ENCODE measurements around the gene CDH26. TPM values are rescaled to one million over a fixed set of nuclear protein-coding genes. Genes with fewer than 3 reads are reported as not detected.

Gene CDH26
- total and polyA plus RNA-seq, 2 experiments from 2014 or later = not detected

DNA sequence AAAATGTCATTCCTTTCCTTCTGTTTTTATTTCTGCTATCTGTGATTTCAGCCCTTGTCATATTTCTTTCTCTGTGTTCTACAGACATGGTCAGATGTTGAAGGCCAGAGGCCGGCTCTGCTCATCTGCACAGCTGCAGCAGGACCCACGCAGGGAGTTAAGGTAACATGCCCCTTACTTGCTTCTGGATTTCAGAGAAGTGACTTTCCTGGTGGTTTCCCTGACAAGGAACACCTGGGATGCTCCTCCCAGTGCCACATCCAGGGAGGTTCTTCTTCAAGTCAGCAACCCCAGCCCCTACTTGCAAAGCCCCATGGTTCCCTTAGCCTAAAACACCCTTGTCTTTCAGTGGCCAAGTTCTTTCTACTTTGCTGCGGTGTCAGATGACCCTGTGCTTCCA lies 41.3 kb downstream of the CDH26 start:
- Histone ChIP-seq H3K27ac (no peak overlapping the region), H2AFZ (no peak overlapping the region), H3K79me2 (ENCODE audit: insufficient read depth) (no peaks in the 10 kb centered on the region), H3K4me2 (ENCODE audit: unreplicated experiment) (no peak overlapping the region), H3K9me2 (ENCODE audit: insufficient read depth) (no peaks in the 10 kb centered on the region), H3K9me3 (ENCODE audit: low read depth) (no peaks in the 10 kb centered on the region), H3K4me1 (ENCODE audit: insufficient read depth) (no peaks in the 10 kb centered on the region), H3K27me3 (replicated peaks; ENCODE audit: insufficient read depth) (peaks cover 4% of the 10 kb centered on the region; the same call in 1 of the 2 replicates), H3K4me3 (no peak overlapping the region), H3K36me3 (ENCODE audit: low read depth) (no peaks in the 10 kb centered on the region), H3F3A (ENCODE audit: insufficient read depth) (no peaks in the 10 kb centered on the region), H4K20me1 (ENCODE audit: insufficient read depth) (no peaks in the 10 kb centered on the region), H3K9ac (no peak overlapping the region)
- 44 to 55% methylated on average over 3 of the region's 3 CpGs for WGBS, 2 experiments (ENCODE audit: low coverage in 1 of 2, low lambda C conversion rate in 2 of 2, missing lambda C conversion rate in 2 of 2)
- in situ Hi-C loops (cut with MboI) = no loop called here
- DNase-seq = no peak
- no peak for TF ChIP-seq EZH2phosphoT487 (IDR thresholded peaks at IDR 0.05; ENCODE audit: insufficient read depth, low read depth)
- TF ChIP-seq EZH2 (IDR thresholded peaks at IDR 0.05; ENCODE audit: insufficient read depth, poor library complexity, severe bottlenecking) = no peak

DNA sequence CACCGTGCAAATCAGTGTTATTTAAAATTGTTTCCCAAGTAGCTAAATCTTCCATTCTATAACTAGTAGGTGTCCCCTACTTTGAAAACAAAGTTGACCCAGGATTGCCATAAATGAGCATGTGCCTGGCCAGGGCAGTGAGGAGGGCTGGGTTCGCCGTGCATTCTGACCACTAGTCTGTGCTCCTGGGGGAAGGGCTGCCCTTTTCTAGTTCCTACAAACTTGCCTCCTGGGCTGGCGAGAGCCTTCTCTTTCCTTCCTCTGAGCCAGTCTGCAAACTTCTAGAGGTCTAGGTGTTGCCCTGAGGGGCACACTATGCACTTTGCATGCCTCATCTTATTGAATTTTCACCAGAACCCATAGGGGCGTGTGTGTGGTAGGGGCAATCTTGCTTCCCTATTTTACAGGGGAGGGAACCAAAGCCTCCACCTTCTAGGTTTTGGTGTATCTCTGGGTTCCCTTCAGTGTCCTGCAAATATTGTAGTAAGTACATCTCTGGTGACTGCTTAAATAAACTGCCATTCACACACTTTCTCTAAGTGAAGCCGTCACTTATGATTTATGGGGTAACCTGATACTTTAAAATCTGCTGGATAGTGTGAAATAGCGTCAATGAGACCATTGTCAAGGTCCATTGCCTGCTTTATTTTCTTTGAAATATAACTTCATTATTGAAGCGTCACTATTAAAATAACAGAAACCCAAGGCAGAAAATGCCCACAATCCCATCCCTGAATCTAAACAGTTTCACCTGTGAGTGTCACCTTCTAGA lies 42.2 kb downstream of the CDH26 start:
- no peak overlapping the region for H3K9ac ChIP-seq
- no peaks in the 10 kb centered on the region for H3K9me3 ChIP-seq (ENCODE audit: low read depth)
- no peaks in the 10 kb centered on the region for H3K9me2 ChIP-seq (ENCODE audit: insufficient read depth)
- no peak overlapping the region for H3K27ac ChIP-seq
- H3K4me3 ChIP-seq = no peak overlapping the region
- WGBS, 2 experiments (ENCODE audit: low coverage in 1 of 2, low lambda C conversion rate in 2 of 2, missing lambda C conversion rate in 2 of 2) = 46 to 48% methylated on average over 8 of the region's 8 CpGs
- H3F3A ChIP-seq (ENCODE audit: insufficient read depth) = no peaks in the 10 kb centered on the region
- H3K27me3 ChIP-seq (replicated peaks; ENCODE audit: insufficient read depth) = peaks cover 4% of the 10 kb centered on the region; the same call in 1 of the 2 replicates
- H3K79me2 ChIP-seq (ENCODE audit: insufficient read depth) = no peaks in the 10 kb centered on the region
- in situ Hi-C loops (cut with MboI) = no loop called here
- TF ChIP-seq EZH2phosphoT487 (IDR thresholded peaks at IDR 0.05; ENCODE audit: insufficient read depth, low read depth) (no peak), EZH2 (IDR thresholded peaks at IDR 0.05; ENCODE audit: insufficient read depth, poor library complexity, severe bottlenecking) (no peak)
- no peaks in the 10 kb centered on the region for H3K36me3 ChIP-seq (ENCODE audit: low read depth)
- no peaks in the 10 kb centered on the region for H4K20me1 ChIP-seq (ENCODE audit: insufficient read depth)
- H2AFZ ChIP-seq = no peak overlapping the region
- no peak overlapping the region for H3K4me2 ChIP-seq (ENCODE audit: unreplicated experiment)
- no peak for DNase-seq
- no peaks in the 10 kb centered on the region for H3K4me1 ChIP-seq (ENCODE audit: insufficient read depth)

DNA sequence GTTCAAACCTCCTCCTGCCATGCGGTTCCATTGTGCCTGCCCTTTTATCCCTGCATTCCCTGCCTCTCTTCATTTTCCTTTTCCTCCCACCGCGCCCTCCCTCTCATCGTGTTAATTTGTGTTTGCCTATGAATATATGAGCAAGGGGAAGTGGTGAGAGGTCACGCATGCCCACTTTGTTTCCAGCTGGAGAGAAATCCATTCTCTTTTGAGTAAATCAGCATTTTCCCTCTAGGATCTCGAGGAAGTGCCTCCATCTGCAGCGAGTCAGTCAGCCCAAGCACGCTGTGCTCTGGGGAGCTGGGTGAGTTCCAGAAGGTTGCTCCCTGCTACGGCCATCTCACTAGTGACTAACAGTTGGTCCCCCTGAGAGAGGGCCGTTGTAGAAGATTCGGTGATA lies 42.9 kb downstream of the CDH26 start:
- DNase-seq = no peak
- Histone ChIP-seq H3K4me2 (ENCODE audit: unreplicated experiment) (no peak overlapping the region), H3K9me3 (ENCODE audit: low read depth) (no peaks in the 10 kb centered on the region), H3K9ac (no peak overlapping the region), H3K27ac (no peak overlapping the region), H3K4me3 (no peak overlapping the region), H3F3A (ENCODE audit: insufficient read depth) (no peaks in the 10 kb centered on the region), H2AFZ (no peak overlapping the region), H4K20me1 (ENCODE audit: insufficient read depth) (no peaks in the 10 kb centered on the region), H3K79me2 (ENCODE audit: insufficient read depth) (no peaks in the 10 kb centered on the region), H3K9me2 (ENCODE audit: insufficient read depth) (no peaks in the 10 kb centered on the region), H3K36me3 (ENCODE audit: low read depth) (no peaks in the 10 kb centered on the region), H3K4me1 (ENCODE audit: insufficient read depth) (no peaks in the 10 kb centered on the region), H3K27me3 (replicated peaks; ENCODE audit: insufficient read depth) (peaks cover 4% of the 10 kb centered on the region; the same call in 1 of the 2 replicates)
- TF ChIP-seq EZH2phosphoT487 (IDR thresholded peaks at IDR 0.05; ENCODE audit: insufficient read depth, low read depth) (no peak), EZH2 (IDR thresholded peaks at IDR 0.05; ENCODE audit: insufficient read depth, poor library complexity, severe bottlenecking) (no peak)
- in situ Hi-C loops (cut with MboI) = no loop called here
- WGBS, 2 experiments (ENCODE audit: low coverage in 1 of 2, low lambda C conversion rate in 2 of 2, missing lambda C conversion rate in 2 of 2) = 42 to 48% methylated on average over 11 of the region's 11 CpGs

- no peak overlapping the region for H3K4me3 ChIP-seq
- in situ Hi-C loops (cut with MboI) = no loop called here
- H4K20me1 ChIP-seq (ENCODE audit: insufficient read depth) = no peaks in the 10 kb centered on the region
- H2AFZ ChIP-seq = no peak overlapping the region
- TF ChIP-seq EZH2 (IDR thresholded peaks at IDR 0.05; ENCODE audit: insufficient read depth, poor library complexity, severe bottlenecking) (no peak), EZH2phosphoT487 (IDR thresholded peaks at IDR 0.05; ENCODE audit: insufficient read depth, low read depth) (no peak)
- H3K4me2 ChIP-seq (ENCODE audit: unreplicated experiment) = no peak overlapping the region
- no peaks in the 10 kb centered on the region for H3K9me2 ChIP-seq (ENCODE audit: insufficient read depth)
- no peaks in the 10 kb centered on the region for H3F3A ChIP-seq (ENCODE audit: insufficient read depth)
- no peak overlapping the region for H3K9ac ChIP-seq
- H3K27ac ChIP-seq = no peak overlapping the region
- no peaks in the 10 kb centered on the region for H3K36me3 ChIP-seq (ENCODE audit: low read depth)
- 43 to 68% methylated on average over 4 of the region's 4 CpGs for WGBS, 2 experiments (ENCODE audit: low coverage in 1 of 2, low lambda C conversion rate in 2 of 2, missing lambda C conversion rate in 2 of 2)
- no peak for DNase-seq
- H3K27me3 ChIP-seq (replicated peaks; ENCODE audit: insufficient read depth) = peaks cover 4% of the 10 kb centered on the region; the same call in 1 of the 2 replicates
- H3K9me3 ChIP-seq (ENCODE audit: low read depth) = no peaks in the 10 kb centered on the region
- no peaks in the 10 kb centered on the region for H3K4me1 ChIP-seq (ENCODE audit: insufficient read depth)
- H3K79me2 ChIP-seq (ENCODE audit: insufficient read depth) = no peaks in the 10 kb centered on the region
Measured at GRCh38 chr20:60003776-60004175, 45.6 kb downstream of the CDH26 start.

Data from GM23248 (cell line).